GM10248 (cell line): Measurements from ENCODE around the gene LOXHD1.

ENCODE experiments used
- CTCF ChIA-PET: fragments of 300-600 bp; sonication (Branson Sonifier 250); formaldehyde crosslinking; extraction: SDS; loops from one replicate; lab custom pipeline; 2021; ENCODE audit warnings: antibody characterized with exemption; lab: Yijun Ruan, JAX
- POLR2A ChIA-PET: fragments of 350-650 bp; sonication (Branson Sonifier 250); formaldehyde crosslinking; extraction: SDS; loops from one replicate; lab custom pipeline; 2020; ENCODE audit warnings: antibody characterized with exemption; lab: Yijun Ruan, JAX
- DNase-seq: peaks from one replicate; pipeline ENCODE4 v3.0.0; 2012; ENCODE audit errors: extremely low spot score
- TF ChIP-seq, protein P1 (sequence below): IDR thresholded peaks from 2 replicates; pipeline ENCODE4 v1.5.1; 2012; ENCODE audit warnings: mild to moderate bottlenecking, low read depth; ENCODE audit errors: extremely low read depth, missing control alignments, control extremely low read depth

LOXHD1 gene

DNA sequence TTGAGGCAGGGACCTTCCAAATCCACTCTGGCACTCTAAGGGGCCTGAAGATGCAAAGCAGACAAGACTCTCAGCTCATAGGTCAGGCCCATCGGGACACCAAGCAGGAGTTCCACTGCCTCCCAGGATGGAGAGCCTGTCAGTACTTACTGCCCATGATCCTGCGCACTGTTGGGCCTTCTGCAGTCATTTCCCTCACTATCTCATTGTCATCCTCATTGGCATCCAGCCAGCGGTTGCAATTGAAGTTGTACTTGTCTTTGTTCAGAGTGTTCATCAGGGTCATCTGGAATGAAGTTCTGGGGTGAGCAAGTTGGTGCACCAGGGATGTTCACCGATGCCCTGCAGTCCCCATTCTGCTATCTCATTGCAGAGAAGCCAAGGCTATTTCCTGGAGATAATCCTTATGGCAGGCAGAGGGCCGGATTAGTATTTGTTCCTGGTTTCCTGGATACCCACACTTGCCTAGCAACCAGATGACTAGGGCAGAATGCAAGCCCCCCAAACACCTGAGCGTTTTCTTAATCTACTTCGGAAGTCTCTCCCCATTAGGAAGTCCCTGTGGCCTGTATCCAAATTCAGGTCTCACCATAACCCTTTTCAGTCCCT is 65.1 kb downstream of the LOXHD1 start:
- TF ChIP-seq, protein P1, sequence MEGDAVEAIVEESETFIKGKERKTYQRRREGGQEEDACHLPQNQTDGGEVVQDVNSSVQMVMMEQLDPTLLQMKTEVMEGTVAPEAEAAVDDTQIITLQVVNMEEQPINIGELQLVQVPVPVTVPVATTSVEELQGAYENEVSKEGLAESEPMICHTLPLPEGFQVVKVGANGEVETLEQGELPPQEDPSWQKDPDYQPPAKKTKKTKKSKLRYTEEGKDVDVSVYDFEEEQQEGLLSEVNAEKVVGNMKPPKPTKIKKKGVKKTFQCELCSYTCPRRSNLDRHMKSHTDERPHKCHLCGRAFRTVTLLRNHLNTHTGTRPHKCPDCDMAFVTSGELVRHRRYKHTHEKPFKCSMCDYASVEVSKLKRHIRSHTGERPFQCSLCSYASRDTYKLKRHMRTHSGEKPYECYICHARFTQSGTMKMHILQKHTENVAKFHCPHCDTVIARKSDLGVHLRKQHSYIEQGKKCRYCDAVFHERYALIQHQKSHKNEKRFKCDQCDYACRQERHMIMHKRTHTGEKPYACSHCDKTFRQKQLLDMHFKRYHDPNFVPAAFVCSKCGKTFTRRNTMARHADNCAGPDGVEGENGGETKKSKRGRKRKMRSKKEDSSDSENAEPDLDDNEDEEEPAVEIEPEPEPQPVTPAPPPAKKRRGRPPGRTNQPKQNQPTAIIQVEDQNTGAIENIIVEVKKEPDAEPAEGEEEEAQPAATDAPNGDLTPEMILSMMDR, result no peak
- DNase-seq, result no peak
- ChIA-PET CTCF (no interaction called here), POLR2A (no interaction called here)

DNA sequence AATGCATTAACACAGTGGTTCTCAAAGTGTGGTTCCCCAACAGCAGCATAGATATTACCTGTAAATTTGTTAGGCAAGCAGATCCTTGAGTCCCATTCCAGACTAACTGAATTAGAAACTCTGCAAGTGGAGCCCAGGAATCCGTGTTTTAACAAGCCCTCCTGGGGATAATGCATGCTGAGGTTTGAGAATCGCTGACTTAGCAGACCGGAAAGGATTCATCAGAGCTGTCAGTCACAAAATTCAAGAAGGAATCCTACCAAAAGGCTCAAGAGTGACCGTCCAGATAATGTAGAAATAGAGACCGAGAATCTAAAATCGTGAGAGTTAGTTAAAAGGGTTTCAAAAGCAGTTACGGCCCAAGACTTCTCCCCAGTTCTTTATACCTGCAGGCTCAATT is 66.9 kb downstream of the LOXHD1 start:
- ChIA-PET CTCF (no interaction called here), POLR2A (no interaction called here)

DNA sequence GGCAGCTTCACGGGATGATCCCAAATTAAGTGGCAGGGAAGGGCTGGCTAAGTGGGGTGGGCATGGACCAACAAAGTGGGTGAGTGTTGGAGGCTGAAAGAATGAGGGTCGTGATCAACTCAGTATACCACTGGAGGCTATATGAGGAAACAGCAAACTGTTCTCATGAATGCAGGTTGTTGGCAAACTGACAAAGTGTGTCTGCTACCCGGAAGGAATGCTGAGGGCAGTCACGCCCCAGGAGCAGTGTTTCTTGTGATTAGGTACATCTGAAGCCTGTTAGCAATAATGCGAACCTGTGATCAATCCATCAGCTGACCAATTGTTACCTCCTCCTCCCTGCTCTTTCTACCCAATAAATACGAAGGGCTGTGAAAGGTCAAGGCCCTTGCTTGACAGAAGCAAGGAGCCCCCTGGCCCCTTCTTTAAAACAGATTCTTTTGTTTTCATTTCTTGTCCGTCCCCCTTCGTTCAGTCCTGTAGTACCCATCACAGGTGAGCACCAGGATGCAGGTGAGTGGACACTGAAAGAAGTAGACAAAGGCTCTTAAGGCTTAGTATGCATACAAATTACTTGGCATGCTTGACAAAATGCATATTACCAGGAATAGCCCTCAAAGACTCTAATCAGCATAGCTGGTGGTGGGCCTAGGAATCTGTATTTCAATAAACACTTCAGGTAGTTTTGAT is 67.9 kb downstream of the LOXHD1 start:
- ChIA-PET POLR2A (no interaction called here), CTCF (no interaction called here)
- no peak for DNase-seq
- TF ChIP-seq, protein P1, result no peak

More for the DNA sequence above, 66.9 kb downstream of the LOXHD1 start:
- DNase-seq, result no peak
- TF ChIP-seq, protein P1, result no peak

DNA sequence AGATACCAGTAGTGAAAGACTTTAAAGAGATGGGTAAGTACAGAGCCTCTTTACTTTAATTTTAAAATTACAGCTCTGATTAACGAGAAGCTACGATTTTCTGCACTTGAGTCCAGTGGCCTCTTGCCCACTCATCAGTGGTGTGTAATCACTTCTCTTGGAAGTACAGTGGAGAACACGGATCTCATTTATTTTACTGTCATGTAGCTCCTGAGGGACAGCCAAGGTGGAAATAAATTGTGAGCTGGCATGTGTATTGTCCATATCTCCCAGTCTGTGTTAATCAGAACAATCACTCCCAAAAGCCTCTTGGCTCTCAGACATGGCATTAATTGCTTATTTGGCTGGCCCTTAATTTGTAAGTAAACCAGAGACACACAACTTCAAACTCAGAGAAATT is 69.4 kb downstream of the LOXHD1 start:
- DNase-seq, result no peak
- TF ChIP-seq, protein P1, result no peak
- CTCF ChIA-PET, result interaction anchor here (1.2 kb wide), 1 partner anchor 14 kb away, joined by 3 read pairs; no protein-coding TSS in a partner anchor
- POLR2A ChIA-PET, result no interaction called here

DNA sequence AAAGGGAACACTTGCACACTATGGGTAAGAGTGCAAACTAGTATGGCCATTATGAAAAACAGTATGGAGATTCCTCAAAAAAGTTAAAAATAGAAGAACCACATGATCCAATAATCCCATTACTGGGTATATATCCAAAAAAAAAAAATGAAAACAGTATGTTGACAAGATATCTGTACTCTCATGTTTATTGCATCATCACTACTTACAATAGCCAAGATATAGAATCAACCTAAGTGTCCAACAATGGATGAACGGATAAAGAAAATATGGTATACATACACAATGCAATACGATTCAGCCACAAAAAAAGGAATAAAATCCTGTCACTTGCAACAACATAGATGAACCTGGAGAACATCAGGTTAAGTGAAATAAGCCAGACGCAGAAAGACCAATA is 73.3 kb downstream of the LOXHD1 start:
- TF ChIP-seq, protein P1, result no peak
- POLR2A ChIA-PET, result no interaction called here
- no peak for DNase-seq
- CTCF ChIA-PET, result no interaction called here

DNA sequence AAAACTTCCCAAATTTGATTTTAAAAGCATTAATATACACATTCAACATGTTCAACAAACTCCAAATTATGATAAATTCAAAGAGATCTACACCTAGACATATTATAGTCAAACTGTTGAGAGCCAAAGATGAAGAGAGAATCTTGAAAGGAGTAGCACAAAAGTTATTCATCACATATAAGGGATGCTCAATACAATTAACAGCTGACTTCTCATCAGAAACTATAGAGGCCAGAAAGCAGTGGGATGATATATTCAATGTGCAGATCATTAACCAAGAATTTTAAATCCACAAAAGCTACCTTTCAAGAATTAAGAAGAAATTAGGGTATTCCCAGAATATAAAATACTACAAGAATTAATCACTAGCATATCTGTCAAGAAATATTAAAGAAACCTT is 75.4 kb downstream of the LOXHD1 start:
- ChIA-PET CTCF (no interaction called here), POLR2A (no interaction called here)
- no peak for DNase-seq
- TF ChIP-seq, protein P1, result no peak
